Fibroblast of the conjunctiva (primary cell): ENCODE results near the gene TMEM163.
"Not testable (repeated sequence)": the region's sequence is repeated elsewhere in the genome, so short reads cannot be mapped to it uniquely, and the experiment has no call there.

Source experiments
- DNase-seq: peaks from one replicate; pipeline ENCODE4 v3.0.0-alpha.2; 2010; ENCODE audit warnings: low read depth

Gene TMEM163

GRCh38 chr2:134663451-134664450 lies 55.0 kb downstream of the TMEM163 start:
- no peak for DNase-seq

- DNase-seq: no peak
These were observed 56.0 kb downstream of the TMEM163 start for GRCh38 chr2:134662751-134663150.

GRCh38 chr2:134660626-134661402 lies 58.0 kb downstream of the TMEM163 start:
- DNase-seq: no peak

GRCh38 chr2:134659724-134660123 lies 59.1 kb downstream of the TMEM163 start:
- DNase-seq: no peak

GRCh38 chr2:134657650-134658250 lies 61.0 kb downstream of the TMEM163 start:
- DNase-seq: no peak

GRCh38 chr2:134656391-134656790 lies 62.4 kb downstream of the TMEM163 start:
- not testable (repeated sequence) for DNase-seq

- DNase-seq: no peak
These were observed 70.2 kb downstream of the TMEM163 start for GRCh38 chr2:134648586-134648985.

GRCh38 chr2:134647607-134648256 lies 71.1 kb downstream of the TMEM163 start:
- DNase-seq: no peak

- no peak for DNase-seq
These were observed 75.9 kb downstream of the TMEM163 start for GRCh38 chr2:134642938-134643337.

- no peak for DNase-seq
These were observed 78.3 kb downstream of the TMEM163 start for GRCh38 chr2:134640494-134640893.

GRCh38 chr2:134639265-134639664 lies 79.5 kb downstream of the TMEM163 start:
- DNase-seq: no peak

GRCh38 chr2:134636714-134637113 lies 82.1 kb downstream of the TMEM163 start:
- DNase-seq: no peak

- DNase-seq: no peak
These were observed 84.6 kb downstream of the TMEM163 start for GRCh38 chr2:134634054-134634753.

GRCh38 chr2:134630504-134631159 lies 88.2 kb downstream of the TMEM163 start:
- no peak for DNase-seq

GRCh38 chr2:134628453-134628852 lies 90.3 kb downstream of the TMEM163 start:
- DNase-seq: no peak

GRCh38 chr2:134626781-134627180 lies 92.0 kb downstream of the TMEM163 start:
- DNase-seq: no peak

- no peak for DNase-seq
These were observed 93.5 kb downstream of the TMEM163 start for GRCh38 chr2:134625311-134625710.

- DNase-seq: no peak
These were observed 95.0 kb downstream of the TMEM163 start for GRCh38 chr2:134623796-134624195.

- no peak for DNase-seq
These were observed 95.8 kb downstream of the TMEM163 start for GRCh38 chr2:134623046-134623445.

GRCh38 chr2:134621939-134622705 lies 96.7 kb downstream of the TMEM163 start:
- no peak for DNase-seq
